Ammon's horn (tissue), 1 donor: ENCODE measurements around the gene RMP24.
"Not testable (repeated sequence)": the region's sequence is repeated elsewhere in the genome, so short reads cannot be mapped to it uniquely, and the experiment has no call there.

ENCODE experiments used
- DNase-seq: peaks from one replicate; pipeline ENCODE4 v3.0.0-alpha.2; 2016; ENCODE audit warnings: low spot score

Gene RMP24

DNA sequence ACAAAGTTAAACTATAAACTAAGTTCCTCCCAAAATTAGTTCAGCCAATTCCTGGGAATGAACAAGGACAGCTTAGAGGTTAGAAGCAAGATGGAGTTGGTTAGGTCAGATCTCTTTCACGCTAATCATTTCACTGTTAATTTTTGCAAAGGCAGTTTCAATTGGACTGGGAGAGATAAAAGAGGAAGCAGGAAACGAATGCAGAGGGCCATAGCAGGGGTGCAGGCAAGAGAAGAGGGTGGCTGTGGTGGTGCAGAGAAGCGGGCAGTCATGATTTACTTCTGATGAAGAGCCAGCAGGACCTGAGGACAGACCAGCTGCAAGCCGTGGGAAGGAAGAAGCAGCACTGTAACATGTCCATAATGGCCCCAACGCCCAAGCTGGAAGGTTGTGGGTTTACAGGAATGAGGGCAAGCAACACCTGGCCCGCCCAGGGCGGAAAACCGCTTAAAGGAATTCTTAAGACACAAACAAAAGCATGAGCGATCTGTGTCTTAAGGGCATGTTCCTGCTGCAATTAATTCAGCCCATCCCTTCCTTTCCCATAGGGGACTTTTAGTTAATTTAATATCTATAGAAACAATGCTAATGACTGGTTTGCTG lies 4.1 kb upstream of the RMP24 start:
- DNase-seq = no peak

DNA sequence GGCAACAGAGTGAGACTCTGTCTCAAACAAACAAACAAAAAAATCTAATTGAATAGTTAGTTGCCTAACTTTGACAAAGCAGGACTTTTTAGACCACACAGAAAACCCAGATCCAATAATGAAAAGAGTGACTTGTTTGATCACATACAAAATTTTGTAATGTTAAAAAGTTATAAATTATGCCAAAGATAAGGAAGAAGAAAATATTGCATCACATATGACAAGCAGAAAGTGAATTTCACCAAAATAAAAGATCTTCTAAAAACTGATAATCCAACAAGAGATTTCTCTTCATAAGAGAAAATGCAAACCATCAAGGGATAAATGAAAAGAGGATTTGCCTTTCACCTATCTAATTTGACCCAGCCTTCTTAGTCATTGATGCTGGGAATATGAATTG lies 2.8 kb upstream of the RMP24 start:
- DNase-seq = no peak

DNA sequence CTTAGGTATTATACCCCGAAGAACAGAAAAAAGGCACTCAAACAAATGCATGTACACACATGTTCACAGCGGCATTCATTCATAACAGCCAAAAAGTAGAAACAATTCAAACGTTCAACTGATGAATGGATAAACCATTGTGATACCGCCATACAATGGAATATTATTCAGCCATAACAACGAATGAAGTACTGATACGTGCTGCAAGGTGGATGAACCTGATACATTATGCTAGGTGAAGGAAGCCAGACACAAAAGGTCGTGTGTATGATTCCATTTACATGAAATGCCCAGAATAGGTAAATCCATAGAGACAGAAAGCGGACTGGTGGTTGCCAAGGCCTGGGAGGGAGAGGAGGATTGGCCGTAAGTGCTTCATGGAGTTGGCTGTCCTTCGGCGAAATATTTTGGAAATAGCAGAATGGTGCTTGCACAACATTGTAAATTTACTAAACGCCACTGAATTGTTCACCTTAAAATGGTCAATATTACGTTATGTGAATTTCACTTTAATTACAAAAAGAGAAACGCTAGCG lies 750 bp upstream of the RMP24 start:
- DNase-seq = peak; percentile 55

DNA sequence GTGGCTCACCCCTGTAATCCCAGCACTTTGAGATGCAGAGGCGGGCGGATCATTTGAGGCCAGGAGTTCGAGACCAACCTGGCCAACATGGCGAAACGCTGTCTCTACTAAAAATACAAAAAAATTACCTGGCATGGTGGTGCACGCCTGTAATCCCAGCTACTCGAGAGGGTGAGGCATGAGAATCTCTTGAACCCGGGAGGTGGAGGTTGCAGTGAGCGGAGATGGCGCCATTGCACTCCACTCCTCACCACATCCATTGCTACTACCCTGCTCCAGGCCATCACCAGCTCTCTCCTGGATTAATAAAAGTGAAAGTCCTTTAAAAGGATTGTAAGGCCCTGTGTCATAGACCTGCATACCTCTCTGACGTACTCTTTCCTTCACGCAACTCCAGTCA lies 1.2 kb downstream of the RMP24 start:
- no peak for DNase-seq

DNA sequence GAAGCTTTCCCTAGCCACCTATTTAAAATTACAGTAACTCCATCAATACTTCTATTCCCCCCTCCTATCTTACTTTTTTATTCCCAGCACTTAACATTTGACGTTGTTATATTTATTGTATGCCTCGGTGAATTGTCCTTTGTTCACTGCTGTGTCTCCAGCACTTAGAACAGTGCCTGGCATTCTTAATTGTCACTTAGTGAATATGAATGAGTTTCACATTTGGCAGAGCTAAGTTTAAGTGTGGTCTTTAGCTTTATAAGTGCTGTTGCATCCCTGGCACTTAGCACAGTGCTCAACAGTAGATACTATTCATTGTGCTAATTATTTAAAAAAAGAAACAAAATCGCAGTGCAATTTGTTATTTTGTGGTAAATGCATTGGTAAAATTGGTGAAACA lies 1.7 kb downstream of the RMP24 start:
- DNase-seq = no peak

DNA sequence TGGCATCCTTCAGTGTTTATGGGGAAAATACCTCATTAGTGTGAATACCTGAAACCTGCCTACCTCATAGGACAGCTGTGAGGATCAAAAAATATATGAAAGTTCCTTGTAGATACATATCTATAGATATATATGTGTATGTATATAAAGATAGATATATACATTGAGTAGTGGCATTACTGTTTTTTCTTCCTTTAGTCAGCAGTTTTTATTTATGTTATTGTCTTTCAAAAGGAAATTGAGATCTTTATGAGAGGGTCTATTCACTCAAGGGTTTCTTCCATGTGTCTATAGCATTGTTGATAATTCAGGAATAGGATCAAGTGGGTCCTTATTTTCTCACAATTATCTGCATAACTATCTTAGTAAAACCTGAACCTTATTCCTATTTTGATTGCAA lies 6.6 kb downstream of the RMP24 start:
- DNase-seq = no peak

DNA sequence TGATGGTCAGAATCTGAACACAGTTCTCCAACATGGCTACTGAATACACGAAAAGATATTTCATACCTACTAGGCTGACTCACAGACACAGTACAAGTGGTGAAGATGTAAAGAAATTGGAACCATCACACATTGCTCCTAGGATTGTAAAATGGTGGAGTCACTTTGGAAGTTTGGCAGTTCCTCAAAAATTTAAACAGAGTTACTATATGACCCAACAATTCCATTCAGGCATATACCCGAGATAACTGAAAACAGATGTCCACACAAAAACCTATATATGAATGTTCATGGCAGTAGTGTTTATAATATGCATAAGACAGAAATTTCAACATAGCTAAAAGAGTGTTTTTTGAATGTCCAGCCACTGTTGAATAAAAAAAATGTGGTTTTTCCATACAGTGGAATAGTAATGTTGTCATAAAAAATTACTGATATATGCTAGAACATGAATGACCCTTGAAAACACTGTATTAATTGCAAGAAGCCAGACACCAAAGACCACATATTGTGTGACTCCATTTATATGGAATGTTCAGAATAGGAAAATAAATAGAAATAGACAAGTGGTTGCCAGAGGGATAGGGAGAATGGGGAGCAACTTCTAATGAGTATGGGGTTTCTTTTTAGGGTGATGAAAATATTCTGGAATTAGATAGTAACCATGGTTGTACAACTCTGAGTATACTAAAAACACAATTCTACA lies 10.1 kb downstream of the RMP24 start:
- DNase-seq = no peak

DNA sequence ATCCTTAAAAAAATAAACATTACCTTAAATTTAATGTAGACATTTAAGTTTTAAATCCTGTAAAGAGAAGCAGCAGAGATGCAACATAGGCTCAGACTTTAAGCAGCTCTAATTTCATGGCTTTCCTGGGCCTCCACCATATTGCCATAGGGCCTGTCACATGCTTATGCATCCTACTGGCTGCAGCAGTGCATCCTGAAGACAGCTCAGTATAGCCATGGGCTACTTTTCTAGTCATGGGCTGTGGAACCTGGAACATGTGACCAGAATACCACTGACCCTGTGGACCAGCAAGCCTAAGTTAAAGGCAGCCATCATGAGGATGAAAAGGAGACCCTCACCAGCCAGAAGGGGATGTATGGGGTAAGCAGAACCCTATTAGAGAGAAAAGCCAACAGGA lies 10.7 kb downstream of the RMP24 start:
- DNase-seq = no peak

DNA sequence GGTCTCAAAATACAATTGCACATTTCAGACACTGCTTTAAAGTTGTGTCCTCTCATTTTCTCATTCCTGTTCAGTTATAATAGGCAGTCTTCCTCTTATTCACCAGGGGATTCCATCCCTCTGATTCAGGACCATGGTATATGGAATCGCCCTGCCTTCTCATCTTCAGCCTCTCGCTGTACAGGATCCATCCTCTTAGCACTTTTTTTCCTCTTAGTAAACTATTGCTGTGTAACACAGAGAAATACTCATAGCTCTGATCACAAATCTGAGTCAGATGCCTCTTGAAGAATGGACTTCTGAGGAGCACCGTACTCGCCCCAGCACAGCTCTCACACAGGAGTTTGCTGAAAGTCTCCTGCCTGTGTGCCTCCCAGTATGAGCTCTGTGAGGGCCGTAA lies 11.3 kb downstream of the RMP24 start:
- DNase-seq = no peak

DNA sequence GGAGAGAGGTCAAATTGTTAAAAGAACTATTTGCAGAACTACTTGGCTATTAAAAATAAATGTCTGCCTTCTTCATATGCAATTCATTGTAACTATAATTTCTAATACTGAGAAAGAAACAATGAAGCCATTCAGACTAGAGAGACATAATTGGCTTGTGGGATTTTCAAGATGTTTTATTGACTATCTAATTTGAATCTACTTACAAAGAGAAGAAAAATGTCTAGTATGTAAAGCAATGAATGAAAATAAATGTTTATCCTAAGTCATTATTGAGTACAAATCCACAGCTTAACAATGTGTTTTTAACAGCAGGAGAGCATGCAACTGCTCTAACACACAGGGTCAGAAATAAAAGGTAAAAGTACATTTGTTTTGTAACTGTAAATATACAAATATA lies 19.2 kb downstream of the RMP24 start:
- DNase-seq = no peak

DNA sequence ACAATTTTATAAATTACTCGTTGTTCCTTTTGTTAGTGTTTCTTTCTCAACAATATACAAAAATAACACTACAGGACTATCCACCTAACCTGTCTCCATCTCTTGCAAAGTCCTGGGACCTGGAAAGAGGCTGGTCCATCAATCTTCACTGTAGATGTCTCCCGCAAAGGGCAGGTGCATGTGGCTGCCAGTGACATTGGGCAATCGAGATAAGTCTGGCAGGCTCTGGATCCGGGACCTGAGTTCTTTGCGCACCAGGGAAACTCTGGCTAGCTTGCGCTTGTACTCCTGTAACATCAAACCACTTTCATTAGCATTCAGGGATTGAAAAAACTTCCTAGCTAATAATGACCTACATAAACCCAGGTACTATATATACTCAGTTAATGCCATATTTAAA lies 20.5 kb downstream of the RMP24 start:
- DNase-seq = no peak

DNA sequence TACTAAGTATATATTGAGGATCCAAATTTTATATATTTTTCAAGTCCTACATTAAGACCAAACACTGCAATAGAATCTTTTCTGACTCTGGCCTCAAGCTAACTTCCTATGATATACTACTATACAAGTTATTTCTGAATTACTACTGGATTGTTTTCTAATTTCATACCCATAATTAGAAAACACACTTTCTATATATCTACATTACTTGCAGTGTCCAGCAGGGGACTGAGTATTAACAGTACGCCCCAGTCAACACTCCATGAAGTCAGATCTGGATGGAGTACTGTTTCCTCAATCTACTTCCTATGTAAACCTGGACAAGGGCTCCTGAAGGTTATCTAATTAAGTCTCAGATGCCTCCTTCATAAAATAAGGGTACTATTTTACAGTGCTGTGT lies 26.5 kb downstream of the RMP24 start:
- no peak for DNase-seq

DNA sequence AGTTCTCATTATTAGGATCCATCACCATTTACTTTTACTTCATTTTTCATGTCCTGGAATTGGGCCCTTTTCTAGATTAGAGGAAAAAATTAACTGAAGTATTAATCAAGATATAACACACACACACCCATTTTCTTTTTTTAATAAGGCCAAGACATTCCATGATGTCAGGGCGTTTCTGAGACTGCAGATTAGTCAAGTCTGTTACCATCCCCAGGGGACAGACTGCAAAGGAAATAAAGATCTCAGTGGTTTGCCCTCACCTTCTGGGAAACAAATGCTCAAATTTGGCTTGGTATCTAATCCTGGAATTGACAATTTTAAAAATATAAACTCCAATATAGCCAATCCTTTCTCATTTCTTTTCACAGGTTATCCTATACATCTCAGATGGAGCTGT lies 27.4 kb downstream of the RMP24 start:
- no peak for DNase-seq

DNA sequence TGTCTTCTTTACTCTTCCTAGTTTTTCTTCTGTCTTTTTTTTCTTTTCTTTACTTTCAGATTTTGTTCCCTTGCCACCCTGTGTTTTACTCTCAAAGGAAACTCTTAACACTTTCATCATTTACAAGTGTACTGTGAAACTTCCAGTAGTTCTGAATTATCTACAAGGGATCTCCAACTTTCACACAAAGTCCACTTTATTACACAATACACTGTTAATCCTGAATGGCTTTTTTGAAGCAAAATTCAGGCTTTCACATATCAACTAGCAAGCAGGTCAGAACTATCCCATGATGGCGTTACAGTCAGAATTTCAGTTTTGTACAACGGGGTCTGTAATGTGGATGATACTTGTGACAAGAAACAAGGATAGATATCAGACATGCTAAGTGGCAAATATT lies 34.5 kb downstream of the RMP24 start:
- DNase-seq = no peak

DNA sequence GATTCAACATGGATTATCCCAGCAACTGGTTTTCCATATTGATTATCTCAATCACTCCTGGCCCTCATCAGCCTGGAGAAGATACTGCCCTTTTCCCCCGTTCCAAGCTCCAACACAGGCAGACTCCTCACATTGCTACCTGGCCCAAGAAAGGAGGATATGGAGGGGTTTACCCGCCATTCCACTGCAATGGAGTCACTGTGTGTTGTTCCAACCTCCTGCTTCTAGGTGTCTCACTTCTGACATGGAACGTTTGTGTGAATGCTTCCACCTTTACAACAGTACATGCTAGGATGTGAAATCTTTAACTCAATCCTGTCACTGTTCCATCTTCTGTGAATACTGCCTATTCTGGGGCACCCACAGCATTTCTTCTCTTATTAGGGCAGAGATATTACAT lies 36.7 kb downstream of the RMP24 start:
- no peak for DNase-seq

DNA sequence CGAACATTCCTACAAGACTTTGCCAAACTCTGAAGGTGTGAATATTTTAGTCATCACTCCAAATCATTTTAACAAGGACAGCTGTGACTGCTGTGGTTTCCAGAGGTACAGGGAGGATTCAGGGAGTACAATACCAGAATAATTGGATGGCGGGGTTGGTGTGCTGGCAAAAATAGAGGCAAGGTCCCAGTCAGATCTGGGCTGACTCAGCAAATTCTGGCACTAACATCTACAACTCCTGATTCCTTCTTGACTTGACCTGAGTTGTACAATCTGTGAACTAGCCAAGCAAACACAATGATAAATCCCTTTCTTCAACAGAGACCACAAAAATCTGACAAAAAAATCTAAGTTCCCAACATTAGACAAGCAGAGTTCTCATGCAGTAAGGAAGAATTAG lies 40.4 kb downstream of the RMP24 start:
- no peak for DNase-seq

DNA sequence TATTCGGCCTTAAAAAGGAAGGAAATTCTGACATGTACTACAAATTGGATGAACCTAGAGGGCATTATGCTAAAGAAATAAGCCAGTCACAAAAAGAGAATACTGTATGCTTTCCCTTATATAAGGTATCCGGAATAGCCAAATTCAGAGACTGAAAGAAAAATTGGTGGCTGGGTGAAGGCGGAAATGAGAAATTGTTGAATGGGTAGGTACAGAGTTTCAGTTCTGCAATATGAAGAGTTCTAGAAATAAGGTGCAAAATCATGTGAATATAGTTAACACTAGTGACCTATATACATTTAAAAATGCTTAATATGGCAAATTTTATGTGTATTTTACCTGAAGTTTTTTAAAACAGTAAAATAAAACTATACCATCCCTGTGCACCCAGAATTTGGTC lies 43.1 kb downstream of the RMP24 start:
- no peak for DNase-seq

DNA sequence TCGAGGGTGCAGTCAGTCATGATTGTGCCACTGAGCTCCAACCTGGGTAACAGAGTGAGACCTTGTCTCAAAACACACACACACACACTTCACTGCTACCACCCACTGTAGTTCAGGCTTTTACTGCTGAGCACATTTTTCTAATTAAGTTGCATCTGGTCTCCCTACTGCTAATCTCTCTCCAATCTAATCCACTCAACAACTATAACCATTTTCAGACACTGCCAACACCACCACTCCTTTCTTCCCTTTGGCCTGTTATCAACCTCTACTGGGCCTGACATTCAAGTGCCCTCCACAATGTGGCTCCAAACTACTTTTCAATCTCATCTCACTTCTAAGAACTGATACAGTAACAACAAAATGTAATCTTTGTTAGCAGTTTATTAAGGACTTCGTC lies 44.8 kb downstream of the RMP24 start:
- no peak for DNase-seq

DNA sequence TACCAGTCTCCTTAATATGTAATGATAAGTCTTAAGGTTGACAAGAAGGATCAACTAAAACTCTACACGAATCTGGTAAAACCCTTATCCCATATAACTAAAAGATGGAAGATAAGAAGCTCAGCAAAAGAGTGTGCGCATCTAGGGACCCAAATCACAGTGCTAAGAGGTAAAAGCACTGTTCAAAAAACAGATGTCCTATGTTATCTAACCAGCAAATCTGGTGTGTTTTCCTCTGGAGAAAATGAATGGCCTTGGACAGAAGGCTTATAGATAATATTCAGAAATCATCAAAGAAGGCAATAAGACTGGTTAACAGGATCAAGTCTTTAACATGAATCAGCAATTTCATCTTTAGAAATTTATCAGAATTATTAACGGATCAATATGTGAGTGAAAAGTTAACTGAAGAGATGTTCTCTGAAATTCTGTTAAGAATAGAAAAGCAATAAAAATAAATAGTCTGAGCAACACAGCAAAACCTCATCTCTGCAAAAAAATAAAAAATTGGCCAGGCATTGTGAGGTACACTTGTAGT lies 47.8 kb downstream of the RMP24 start:
- DNase-seq = no peak

DNA sequence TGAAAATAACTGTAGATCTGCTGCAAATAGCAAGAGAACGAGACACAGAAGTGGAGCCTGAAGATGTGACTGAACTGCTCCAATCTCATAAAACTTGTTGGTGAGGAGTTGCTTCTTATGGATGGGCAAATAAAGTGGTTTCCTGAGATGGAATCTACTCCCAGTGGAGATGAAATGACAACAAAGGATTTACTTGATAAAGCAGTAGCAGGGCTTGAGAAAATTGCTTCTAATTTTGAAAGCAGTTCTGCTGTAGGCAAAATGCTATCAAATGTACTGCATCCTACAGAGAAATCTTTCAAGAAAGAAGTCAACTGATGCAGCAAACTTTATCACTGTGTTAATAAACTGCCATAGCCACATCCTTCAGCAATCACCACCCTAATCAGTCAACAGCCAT lies 50.9 kb downstream of the RMP24 start:
- no peak for DNase-seq

DNA sequence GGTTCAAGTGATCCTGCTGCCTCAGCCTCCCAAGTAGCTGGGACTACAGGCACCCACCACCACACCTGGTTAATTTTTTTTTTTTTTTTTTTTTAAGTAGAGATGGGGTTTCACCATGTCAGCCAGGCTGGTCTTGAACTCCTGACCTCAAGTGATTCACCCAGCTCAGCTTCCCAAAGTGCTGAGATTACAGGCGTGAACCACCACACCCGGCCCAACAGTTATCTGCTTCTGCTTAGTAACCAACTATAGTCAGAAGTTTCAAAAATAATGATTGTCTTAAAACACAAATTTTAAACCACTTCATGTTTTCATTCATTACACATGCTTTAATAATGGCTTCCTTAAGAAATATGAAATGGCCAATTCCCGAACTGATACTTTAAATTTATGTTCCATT lies 51.8 kb downstream of the RMP24 start:
- DNase-seq = not testable (repeated sequence)

DNA sequence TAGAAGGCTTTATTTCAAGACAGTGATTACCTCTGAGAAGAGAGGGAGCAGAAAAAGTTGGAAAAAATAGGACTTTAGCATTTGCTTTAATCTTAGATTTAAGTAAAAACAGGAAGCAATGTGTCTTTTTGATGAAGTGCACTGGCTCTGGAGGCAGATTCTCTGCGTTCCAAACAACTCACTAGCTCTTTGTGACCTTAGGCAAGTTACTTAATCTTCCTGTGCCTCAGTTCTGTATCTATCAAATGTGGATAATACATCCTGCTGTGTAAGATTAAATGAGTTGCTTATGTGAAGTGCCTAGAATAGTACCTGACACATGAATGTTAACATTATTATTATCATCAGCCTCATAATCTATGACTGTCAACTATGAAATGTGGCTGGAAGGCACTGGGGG lies 52.5 kb downstream of the RMP24 start:
- DNase-seq = no peak

DNA sequence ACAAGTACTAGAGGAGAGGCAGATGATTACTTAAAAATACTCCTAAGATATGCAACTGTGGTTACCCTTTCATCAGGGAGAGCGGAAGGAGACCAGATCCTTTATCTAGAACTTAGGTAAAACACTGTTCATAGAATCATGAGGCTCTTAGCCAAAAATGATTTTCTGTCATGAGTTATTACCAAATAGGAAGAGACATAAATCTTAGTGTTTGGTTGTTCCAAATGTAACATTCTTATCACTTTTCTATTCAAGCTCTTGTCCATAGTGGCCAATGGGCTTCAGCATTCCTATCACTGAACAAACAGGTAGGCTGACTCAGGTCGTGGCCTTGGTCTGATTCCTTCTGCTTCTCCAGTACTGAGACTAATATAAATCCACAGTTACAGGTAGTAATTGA lies 56.4 kb downstream of the RMP24 start:
- DNase-seq = no peak
